HUES6 (cell line): Measurements from ENCODE around the gene KIRREL3.

Experiments used
- H3K27ac ChIP-seq: 2 replicates; pipeline ENCODE4 v1.7.0; 2013; ENCODE audit warnings: low read depth, mild to moderate bottlenecking, low read length, inconsistent platforms
- H3K27me3 ChIP-seq: 2 replicates; pipeline ENCODE4 v1.6.1; 2013; ENCODE audit warnings: low read length; ENCODE audit not compliant: control insufficient read depth, insufficient read depth
- H3K36me3 ChIP-seq: 2 replicates; pipeline ENCODE4 v1.6.1; 2013; ENCODE audit warnings: low read length; ENCODE audit not compliant: control insufficient read depth, insufficient read depth
- H3K4me1 ChIP-seq: 2 replicates; pipeline ENCODE4 v1.6.1; 2013; ENCODE audit warnings: low read length; ENCODE audit not compliant: control insufficient read depth, insufficient read depth
- H3K4me3 ChIP-seq: 2 replicates; pipeline ENCODE4 v1.5.1; 2013; ENCODE audit warnings: low read depth, low read length
- H3K9ac ChIP-seq: one replicate; pipeline ENCODE4 v1.6.1; 2013; ENCODE audit warnings: mild to moderate bottlenecking, low read length
- H3K9me3 ChIP-seq: 2 replicates; pipeline ENCODE4 v1.6.1; 2013; ENCODE audit warnings: low read depth, low read length; ENCODE audit not compliant: control insufficient read depth, insufficient read depth

The KIRREL3 gene

DNA sequence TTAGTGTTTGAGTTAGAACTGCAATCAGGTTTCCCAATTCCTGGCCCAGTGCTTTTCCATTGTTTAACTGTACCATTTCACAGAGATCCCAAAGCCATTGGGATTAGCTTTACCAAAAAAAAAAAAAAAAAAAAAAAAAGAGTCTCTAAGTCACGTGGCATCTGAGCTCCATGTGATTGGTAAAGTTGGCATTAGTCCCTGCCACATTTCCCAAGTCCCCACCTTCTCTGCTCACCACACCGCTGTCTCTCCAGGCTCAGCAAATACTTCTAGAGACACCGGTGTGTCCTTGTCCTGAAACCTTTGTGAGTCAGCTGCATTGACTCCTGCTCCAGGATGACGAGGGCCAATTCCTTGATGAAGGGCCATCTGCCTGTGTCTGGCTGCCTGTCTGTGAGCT, 305.3 kb downstream of the KIRREL3 start:
- Histone ChIP-seq H3K27me3 (no peaks in the 10 kb centered on the region), H3K4me1 (peaks cover 6% of the 10 kb centered on the region), H3K9ac (no peak overlapping the region), H3K4me3 (no peak overlapping the region), H3K36me3 (no peaks in the 10 kb centered on the region), H3K9me3 (peaks cover 4% of the 10 kb centered on the region; the same call in 1 of the 2 replicates), H3K27ac (no peak overlapping the region)

DNA sequence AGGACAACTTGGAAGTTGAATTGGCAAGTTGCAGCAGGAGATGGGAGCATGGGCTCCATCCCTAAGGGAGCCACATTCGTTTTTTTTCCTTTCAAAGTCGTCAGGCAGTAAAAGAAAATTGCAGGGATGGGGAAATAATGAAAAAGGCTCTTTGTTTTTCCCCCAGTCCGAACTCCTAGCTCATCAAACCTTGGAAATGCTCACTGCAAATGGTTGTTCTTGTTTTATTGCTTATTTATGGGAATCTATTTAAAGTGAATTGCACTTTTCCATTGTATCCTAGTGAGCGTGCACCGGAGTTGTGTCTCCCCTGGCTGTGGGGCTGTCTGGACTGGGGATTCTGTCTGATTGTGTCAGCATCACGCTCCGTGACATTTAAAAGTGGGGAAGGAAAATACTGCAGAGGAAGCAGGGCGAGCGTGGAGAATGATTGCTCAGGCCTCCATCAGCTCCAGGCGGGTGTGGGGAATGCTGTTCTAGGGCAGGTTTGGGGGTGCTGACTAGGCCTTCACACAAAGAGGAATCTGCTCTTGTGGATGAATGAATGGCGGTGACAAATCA, 306.4 kb downstream of the KIRREL3 start:
- Histone ChIP-seq H3K27ac (no peak overlapping the region), H3K27me3 (no peaks in the 10 kb centered on the region)

DNA sequence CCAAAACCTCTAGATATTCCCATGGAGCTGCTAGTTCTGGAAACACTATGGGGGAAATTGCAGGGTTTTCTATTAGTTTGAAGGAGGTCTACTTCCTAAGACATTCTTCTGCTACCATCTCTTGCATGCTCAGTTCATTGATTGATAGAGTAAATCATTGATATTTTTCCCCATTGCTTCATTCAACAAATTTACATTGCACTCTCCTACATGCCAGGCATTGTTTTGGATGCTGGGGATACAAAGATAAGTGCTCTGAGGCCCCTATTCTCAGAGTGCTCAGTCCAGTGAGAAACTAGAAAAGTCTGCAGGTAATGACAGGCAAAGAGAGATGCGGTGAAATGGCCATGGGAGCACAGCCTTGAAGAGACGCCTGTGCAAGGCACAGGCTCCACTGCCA, 313.1 kb downstream of the KIRREL3 start:
- Histone ChIP-seq H3K27me3 (peaks cover 5% of the 10 kb centered on the region), H3K9me3 (peaks cover under 1% of the 10 kb centered on the region; the same call in 1 of the 2 replicates), H3K4me3 (no peak overlapping the region), H3K36me3 (no peaks in the 10 kb centered on the region), H3K27ac (no peak overlapping the region), H3K4me1 (peaks cover 14% of the 10 kb centered on the region), H3K9ac (no peak overlapping the region)

More for the DNA sequence above, 306.4 kb downstream of the KIRREL3 start:
- no peak overlapping the region for H3K4me3 ChIP-seq
- H3K9ac ChIP-seq: no peak overlapping the region
- peaks cover 6% of the 10 kb centered on the region for H3K4me1 ChIP-seq
- no peaks in the 10 kb centered on the region for H3K36me3 ChIP-seq
- peaks cover 4% of the 10 kb centered on the region; the same call in 1 of the 2 replicates for H3K9me3 ChIP-seq

DNA sequence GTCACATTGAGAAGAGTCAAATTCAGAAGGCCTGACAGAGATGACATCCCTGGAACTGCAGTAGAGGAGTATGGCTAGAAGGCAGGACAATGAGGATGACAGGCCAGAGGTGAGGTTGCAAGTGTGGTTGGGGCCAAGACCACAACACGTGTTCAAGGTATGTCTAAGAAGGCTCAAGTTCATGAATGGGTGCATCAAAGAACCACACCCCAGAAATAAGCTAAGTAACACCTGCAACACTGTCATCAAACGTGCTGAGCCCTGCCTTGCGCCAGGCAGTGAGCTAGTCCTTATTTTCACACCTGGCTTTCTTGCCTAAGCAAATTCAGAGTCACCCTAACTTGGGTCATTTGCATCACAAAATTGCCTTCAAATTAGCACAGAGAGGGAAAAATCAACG, 313.6 kb downstream of the KIRREL3 start:
- no peak overlapping the region for H3K9ac ChIP-seq

DNA sequence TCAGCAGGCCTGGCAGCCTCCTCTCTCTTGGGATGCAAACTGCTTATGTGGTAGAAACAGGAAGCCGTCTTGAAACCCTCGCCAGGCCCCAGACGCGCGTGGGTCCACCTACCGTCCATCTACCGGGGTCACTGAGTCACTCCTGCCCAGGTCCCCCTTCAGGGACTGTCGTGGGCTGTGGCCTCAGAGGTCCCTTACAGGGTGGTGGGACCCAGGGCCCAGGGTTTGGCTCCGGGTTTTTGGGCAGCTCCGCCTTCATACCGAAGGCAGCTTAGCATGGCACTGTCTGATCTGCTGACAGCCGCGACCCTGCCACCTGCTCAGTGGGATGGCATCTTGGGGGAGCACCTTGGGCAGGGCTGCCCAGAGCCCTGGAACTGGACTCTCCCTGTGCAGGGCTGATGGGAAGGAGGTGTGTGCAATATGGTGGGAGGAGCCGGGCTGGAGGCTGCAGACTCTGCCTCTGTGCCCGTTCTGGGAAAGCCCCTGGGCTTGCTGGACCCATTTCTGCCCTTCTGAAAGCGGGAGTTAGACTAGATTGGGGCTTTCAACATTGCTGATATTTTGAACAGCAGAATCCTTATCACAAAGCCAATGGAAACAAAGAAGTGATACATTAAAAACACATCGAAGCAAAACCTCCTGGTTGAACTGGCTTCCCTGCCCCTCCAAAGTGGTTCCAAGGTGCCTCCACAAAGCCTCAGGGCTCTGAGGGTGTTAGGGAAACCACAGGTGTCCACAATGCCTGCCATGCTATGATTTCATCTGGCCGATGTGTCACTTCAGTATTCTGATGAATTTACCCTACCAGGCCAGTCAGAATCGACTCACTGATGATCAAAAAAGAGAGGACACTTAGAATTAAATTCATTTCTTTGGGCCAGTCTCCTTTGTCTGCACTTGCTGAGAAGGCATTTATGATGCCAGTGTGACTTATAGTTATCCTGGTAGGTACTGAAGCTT, 316.5 kb downstream of the KIRREL3 start:
- no peak overlapping the region for H3K4me3 ChIP-seq

More for the DNA sequence above, 313.6 kb downstream of the KIRREL3 start:
- Histone ChIP-seq H3K27ac (no peak overlapping the region), H3K27me3 (peaks cover 5% of the 10 kb centered on the region), H3K4me3 (no peak overlapping the region), H3K9me3 (no peaks in the 10 kb centered on the region), H3K4me1 (peaks cover 14% of the 10 kb centered on the region), H3K36me3 (no peaks in the 10 kb centered on the region)

DNA sequence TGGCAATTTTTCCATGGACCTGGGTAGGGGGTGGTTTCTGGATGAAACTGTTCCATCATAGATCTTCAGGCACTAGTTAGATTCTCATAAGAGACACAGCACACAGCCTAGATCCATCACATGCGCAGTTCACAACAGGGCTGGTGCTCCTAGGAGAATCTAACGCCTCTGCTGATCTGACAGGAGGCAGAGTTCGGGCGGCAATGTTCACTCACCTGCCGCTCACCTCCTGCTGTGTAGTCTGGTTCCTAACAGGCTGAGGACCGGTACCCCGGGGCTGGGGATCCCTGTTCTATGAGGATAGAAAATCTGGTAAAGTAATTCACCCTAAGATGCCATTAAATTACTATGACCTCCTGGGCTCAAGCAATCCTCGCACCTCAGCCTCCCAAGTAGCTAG, 318.0 kb downstream of the KIRREL3 start:
- H3K4me1 ChIP-seq: peaks cover 14% of the 10 kb centered on the region
- peaks cover 5% of the 10 kb centered on the region for H3K27me3 ChIP-seq
- no peaks in the 10 kb centered on the region for H3K36me3 ChIP-seq
- no peak overlapping the region for H3K9ac ChIP-seq
- no peak overlapping the region for H3K27ac ChIP-seq
- H3K4me3 ChIP-seq: no peak overlapping the region
- H3K9me3 ChIP-seq: no peaks in the 10 kb centered on the region

More for the DNA sequence above, 316.5 kb downstream of the KIRREL3 start:
- H3K27ac ChIP-seq: no peak overlapping the region
- no peak overlapping the region for H3K9ac ChIP-seq
- H3K27me3 ChIP-seq: peaks cover 5% of the 10 kb centered on the region
- H3K36me3 ChIP-seq: no peaks in the 10 kb centered on the region
- H3K9me3 ChIP-seq: no peaks in the 10 kb centered on the region
- H3K4me1 ChIP-seq: peaks cover 14% of the 10 kb centered on the region

DNA sequence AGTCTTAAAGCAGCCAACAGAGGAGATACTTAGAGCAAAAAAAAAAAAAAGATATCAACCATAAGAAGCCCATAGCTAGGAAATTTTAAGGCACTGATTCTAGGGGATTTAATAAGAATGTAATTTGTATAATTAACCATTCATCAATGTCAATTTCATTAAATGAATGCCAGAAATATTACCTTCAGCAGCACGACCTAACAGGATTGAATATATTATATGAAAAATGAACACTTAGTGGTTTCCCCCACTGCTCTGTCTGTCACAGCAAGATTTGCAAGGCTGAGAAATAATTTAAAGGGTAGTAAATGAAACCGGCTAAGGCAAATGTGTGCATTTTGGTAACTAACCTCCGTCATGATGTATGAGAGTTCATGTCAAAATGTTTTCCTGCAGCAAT, 319.9 kb downstream of the KIRREL3 start:
- H3K27me3 ChIP-seq: peaks cover 5% of the 10 kb centered on the region
- H3K36me3 ChIP-seq: no peaks in the 10 kb centered on the region
- no peak overlapping the region for H3K4me3 ChIP-seq
- H3K9ac ChIP-seq: no peak overlapping the region
- no peaks in the 10 kb centered on the region for H3K9me3 ChIP-seq
- H3K4me1 ChIP-seq: peaks cover 10% of the 10 kb centered on the region
- H3K27ac ChIP-seq: no peak overlapping the region

DNA sequence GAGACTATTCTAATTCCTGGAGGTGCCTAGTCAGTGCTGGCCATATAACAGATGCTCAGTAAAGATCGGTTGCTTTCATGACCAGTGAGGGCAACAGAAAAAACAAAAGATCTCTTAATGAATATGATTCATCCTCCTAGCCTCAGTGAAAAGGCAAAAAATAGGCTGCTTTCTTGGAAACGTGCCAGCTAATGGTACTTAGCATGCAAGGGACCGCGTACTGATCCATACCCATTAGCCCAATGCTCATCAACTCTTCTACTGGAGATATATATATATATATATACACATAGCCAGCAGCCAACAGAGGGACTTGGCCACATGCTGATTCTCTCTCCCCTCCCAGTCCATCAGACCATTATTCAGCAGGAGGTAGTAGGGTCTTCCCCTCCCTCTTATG, 320.4 kb downstream of the KIRREL3 start:
- Histone ChIP-seq H3K9me3 (no peaks in the 10 kb centered on the region), H3K27me3 (peaks cover 5% of the 10 kb centered on the region), H3K4me3 (no peak overlapping the region), H3K9ac (no peak overlapping the region), H3K27ac (no peak overlapping the region), H3K4me1 (peaks cover 10% of the 10 kb centered on the region), H3K36me3 (no peaks in the 10 kb centered on the region)

DNA sequence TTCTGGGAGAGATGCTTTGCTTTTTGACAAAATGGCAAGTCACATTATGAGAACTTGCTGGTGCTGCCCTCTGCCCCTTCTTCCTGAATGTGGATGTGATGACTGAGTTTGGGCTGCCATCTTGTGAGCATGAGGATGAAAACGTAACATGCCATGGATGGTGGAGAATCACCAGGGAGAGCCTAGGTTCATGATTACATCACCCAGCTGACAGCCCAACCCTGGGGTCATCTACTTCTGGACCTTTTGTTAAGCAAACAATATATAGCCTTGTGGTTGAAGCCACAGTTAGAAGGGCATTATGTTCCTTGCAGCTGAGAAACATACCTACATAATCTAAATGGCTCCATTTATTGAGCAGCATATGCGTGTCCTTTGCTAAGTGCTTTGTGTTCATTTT, 321.5 kb downstream of the KIRREL3 start:
- Histone ChIP-seq H3K27me3 (no peaks in the 10 kb centered on the region), H3K9ac (no peak overlapping the region), H3K36me3 (no peaks in the 10 kb centered on the region), H3K4me3 (no peak overlapping the region), H3K27ac (no peak overlapping the region), H3K9me3 (no peaks in the 10 kb centered on the region), H3K4me1 (no peaks in the 10 kb centered on the region; the same call in 1 of the 2 replicates)

DNA sequence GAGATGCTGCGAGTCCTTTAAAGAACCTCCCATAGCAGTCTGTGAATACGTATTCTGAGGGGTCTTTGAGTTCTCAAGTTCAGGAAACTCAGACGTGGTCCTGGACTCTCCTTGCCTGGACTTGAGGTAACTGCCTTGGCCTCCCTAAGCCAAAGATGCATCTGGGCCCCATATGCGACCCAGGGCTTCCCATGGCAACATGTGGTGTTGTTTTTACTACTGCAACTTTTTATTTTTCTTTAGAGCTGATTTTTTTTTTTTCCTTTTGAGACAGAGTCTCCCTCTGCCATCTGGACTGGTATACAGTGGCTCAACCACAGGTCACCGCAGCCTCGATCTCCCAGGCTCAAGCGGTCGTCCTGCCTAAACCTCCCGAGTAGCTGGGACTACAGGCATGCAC, 324.0 kb downstream of the KIRREL3 start:
- Histone ChIP-seq H3K27me3 (0 out of 2 replicates have a peak, but pooled peaks cover 3% of the 10 kb centered on the region), H3K9me3 (no peaks in the 10 kb centered on the region), H3K4me1 (no peaks in the 10 kb centered on the region), H3K9ac (no peak overlapping the region), H3K4me3 (no peak overlapping the region), H3K27ac (no peak overlapping the region), H3K36me3 (no peaks in the 10 kb centered on the region)

DNA sequence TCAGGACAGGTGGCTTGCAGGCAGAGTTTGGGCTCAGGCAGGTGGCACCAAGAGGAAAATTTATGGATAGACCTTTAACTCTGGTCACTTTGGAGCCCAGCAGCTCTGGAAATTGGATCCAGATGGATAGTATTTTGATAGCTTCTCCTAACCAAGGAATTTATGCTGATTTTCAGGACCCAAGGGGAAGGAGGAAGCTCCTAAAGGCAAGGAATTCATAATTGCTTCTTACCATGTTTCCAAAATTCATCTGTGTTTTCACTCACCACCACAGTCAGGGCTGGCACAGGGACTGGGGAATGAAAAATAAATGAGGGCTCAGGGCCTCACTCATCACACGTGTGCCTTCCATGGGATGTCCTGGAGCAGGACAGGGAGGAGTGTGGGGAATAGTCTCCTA, 327.3 kb downstream of the KIRREL3 start:
- Histone ChIP-seq H3K9ac (no peak overlapping the region), H3K27me3 (peaks cover 4% of the 10 kb centered on the region; the same call in 1 of the 2 replicates), H3K36me3 (no peaks in the 10 kb centered on the region), H3K9me3 (no peaks in the 10 kb centered on the region), H3K27ac (no peak overlapping the region), H3K4me1 (no peaks in the 10 kb centered on the region), H3K4me3 (no peak overlapping the region)
